Activated CD8-positive, alpha-beta memory T cell treated with anti-CD3 and anti-CD28 coated beads, Interleukin-2, amount 50 U/mL, for 24 hours (primary cell): ENCODE results near the gene ABCA2.
"Not testable (repeated sequence)": the region's sequence is repeated elsewhere in the genome, so short reads cannot be mapped to it uniquely, and the experiment has no call there.

Experiments used
- DNase-seq: peaks from one replicate; pipeline ENCODE4 v3.0.0-alpha.2; 2020; ENCODE audit errors: extremely low read depth

Gene ABCA2

GRCh38 chr9:137015976-137016375, 12.1 kb downstream of the ABCA2 start:
- no peak for DNase-seq

- DNase-seq: no peak
Measured at GRCh38 chr9:137015540-137015930, 12.5 kb downstream of the ABCA2 start.

GRCh38 chr9:137014776-137015539, 13.1 kb downstream of the ABCA2 start:
- no peak for DNase-seq

GRCh38 chr9:137014166-137014565, 13.9 kb downstream of the ABCA2 start:
- DNase-seq: no peak

- no peak for DNase-seq
Measured at GRCh38 chr9:137013571-137013940, 14.5 kb downstream of the ABCA2 start.

- DNase-seq: no peak
Measured at GRCh38 chr9:137012694-137013570, 15.1 kb downstream of the ABCA2 start.

GRCh38 chr9:137011907-137012675, 15.9 kb downstream of the ABCA2 start:
- no peak for DNase-seq

GRCh38 chr9:137011156-137011555, 16.9 kb downstream of the ABCA2 start:
- DNase-seq: no peak

GRCh38 chr9:137009938-137010732, 17.9 kb downstream of the ABCA2 start:
- DNase-seq: no peak

GRCh38 chr9:137009217-137009616, 18.8 kb downstream of the ABCA2 start:
- no peak for DNase-seq

- DNase-seq: no peak
Measured at GRCh38 chr9:137008312-137008711, 19.7 kb downstream of the ABCA2 start.

GRCh38 chr9:137007816-137008270, 20.2 kb downstream of the ABCA2 start:
- DNase-seq: no peak

GRCh38 chr9:137007108-137007815, 20.8 kb downstream of the ABCA2 start:
- no peak for DNase-seq

GRCh38 chr9:137006116-137007003, 21.7 kb downstream of the ABCA2 start:
- no peak for DNase-seq

GRCh38 chr9:137004285-137004684, 23.8 kb downstream of the ABCA2 start:
- DNase-seq: not testable (repeated sequence)

GRCh38 chr9:137002646-137003041, 25.4 kb downstream of the ABCA2 start:
- DNase-seq: no peak

GRCh38 chr9:137001857-137002645, 26.0 kb downstream of the ABCA2 start:
- no peak for DNase-seq

GRCh38 chr9:137000177-137000930, 27.7 kb downstream of the ABCA2 start:
- no peak for DNase-seq
